ENCODE measurements around the gene ST3GAL6.
"Not testable (repeated sequence)": the region's sequence is repeated elsewhere in the genome, so short reads cannot be mapped to it uniquely, and the experiment has no call there.

The ST3GAL6 gene

GRCh38 chr3:98805571-98805970, 42.4 kb downstream of the ST3GAL6 start:
- no peak for DNase-seq (ENCODE audit: low read depth)

GRCh38 chr3:98806521-98806920, 43.4 kb downstream of the ST3GAL6 start:
- no peak for DNase-seq (ENCODE audit: low read depth)

- no peak for DNase-seq (ENCODE audit: low read depth)
Observed at GRCh38 chr3:98807011-98807410, 43.9 kb downstream of the ST3GAL6 start.

GRCh38 chr3:98807561-98807960, 44.4 kb downstream of the ST3GAL6 start:
- no peak for DNase-seq (ENCODE audit: low read depth)

GRCh38 chr3:98808071-98808470, 44.9 kb downstream of the ST3GAL6 start:
- no peak for DNase-seq (ENCODE audit: low read depth)

GRCh38 chr3:98809557-98809956, 46.4 kb downstream of the ST3GAL6 start:
- no peak for DNase-seq (ENCODE audit: low read depth)

- DNase-seq (ENCODE audit: low read depth), result no peak
Observed at GRCh38 chr3:98811048-98811447, 47.9 kb downstream of the ST3GAL6 start.

GRCh38 chr3:98812851-98813374, 49.8 kb downstream of the ST3GAL6 start:
- no peak for DNase-seq (ENCODE audit: low read depth)

- DNase-seq (ENCODE audit: low read depth), result no peak
Observed at GRCh38 chr3:98814817-98815420, 51.8 kb downstream of the ST3GAL6 start.

- peak; percentile 34 for DNase-seq (ENCODE audit: low read depth)
Observed at GRCh38 chr3:98817547-98818041, 54.5 kb downstream of the ST3GAL6 start.

GRCh38 chr3:98821063-98821462, 57.9 kb downstream of the ST3GAL6 start:
- no peak for DNase-seq (ENCODE audit: low read depth)

- no peak for DNase-seq (ENCODE audit: low read depth)
Observed at GRCh38 chr3:98823791-98824190, 60.7 kb downstream of the ST3GAL6 start.

- DNase-seq (ENCODE audit: low read depth), result no peak
Observed at GRCh38 chr3:98824256-98824655, 61.1 kb downstream of the ST3GAL6 start.

GRCh38 chr3:98826126-98826525, 63.0 kb downstream of the ST3GAL6 start:
- DNase-seq (ENCODE audit: low read depth), result no peak

- DNase-seq (ENCODE audit: low read depth), result no peak
Observed at GRCh38 chr3:98827221-98827920, 64.2 kb downstream of the ST3GAL6 start.

- DNase-seq (ENCODE audit: low read depth), result no peak
Observed at GRCh38 chr3:98829246-98829832, 66.2 kb downstream of the ST3GAL6 start.

GRCh38 chr3:98831060-98831459, 67.9 kb downstream of the ST3GAL6 start:
- DNase-seq (ENCODE audit: low read depth), result not testable (repeated sequence)

GRCh38 chr3:98839846-98840245, 76.7 kb downstream of the ST3GAL6 start:
- DNase-seq (ENCODE audit: low read depth), result no peak

- DNase-seq (ENCODE audit: low read depth), result no peak
Observed at GRCh38 chr3:98843266-98843959, 80.3 kb downstream of the ST3GAL6 start.

All from GM04504 (cell line).